Hepatocyte (in vitro differentiated cells): ENCODE data around the gene MEF2B. TPM values are rescaled to one million over a fixed set of nuclear protein-coding genes. Genes with fewer than 3 reads are reported as not detected.

Experiments used
- DNase-seq: peaks from one replicate; pipeline ENCODE4 v3.0.0-alpha.2; 2016; ENCODE audit warnings: low spot score
- H2AFZ ChIP-seq: fragments of 200-600 bp; sonication (generic); 2 replicates; pipeline ENCODE4 v1.6.0; 2016; ENCODE audit warnings: antibody characterized with exemption, mild to moderate bottlenecking
- H3K27ac ChIP-seq: fragments of 200-600 bp; sonication (generic); 2 replicates; pipeline ENCODE4 v1.5.1; 2016; ENCODE audit warnings: mild to moderate bottlenecking
- H3K27me3 ChIP-seq: fragments of 200-600 bp; sonication (generic); 2 replicates; pipeline ENCODE4 v1.6.1; 2016
- H3K36me3 ChIP-seq: fragments of 200-600 bp; sonication (generic); replicated peaks from 2 replicates; pipeline ENCODE4 v1.5.1; 2016; ENCODE audit warnings: low read depth; ENCODE audit not compliant: insufficient read depth
- H3K4me1 ChIP-seq: fragments of 200-600 bp; sonication (generic); 2 replicates; pipeline ENCODE4 v1.5.1; 2016; ENCODE audit warnings: mild to moderate bottlenecking, moderate library complexity; ENCODE audit not compliant: insufficient read depth
- H3K4me2 ChIP-seq: fragments of 200-600 bp; sonication (generic); 2 replicates; pipeline ENCODE4 v1.6.0; 2016
- H3K4me3 ChIP-seq: fragments of 200-600 bp; sonication (generic); 2 replicates; pipeline ENCODE4 v1.5.1; 2016; ENCODE audit warnings: mild to moderate bottlenecking
- H3K79me2 ChIP-seq: fragments of 200-600 bp; sonication (generic); 2 replicates; pipeline ENCODE4 v1.6.0; 2017; ENCODE audit warnings: mild to moderate bottlenecking
- H3K9me2 ChIP-seq: fragments of 200-600 bp; sonication (generic); replicated peaks from 2 replicates; pipeline ENCODE4 v1.6.0; 2017; ENCODE audit warnings: mild to moderate bottlenecking; ENCODE audit not compliant: insufficient read depth
- H3K9me3 ChIP-seq: fragments of 200-600 bp; sonication (generic); 2 replicates; pipeline ENCODE4 v1.5.1; 2016; ENCODE audit warnings: low read depth, mild to moderate bottlenecking
- H4K20me1 ChIP-seq: fragments of 200-600 bp; sonication (generic); 2 replicates; pipeline ENCODE4 v1.6.0; 2016; ENCODE audit warnings: mild to moderate bottlenecking; ENCODE audit not compliant: insufficient read depth, poor library complexity, severe bottlenecking
- CTCF ChIP-seq: fragments of 200-600 bp; sonication (generic); IDR thresholded peaks from 2 replicates; pipeline ENCODE4 v1.5.1; 2016; ENCODE audit warnings: antibody characterized with exemption, mild to moderate bottlenecking; ENCODE audit not compliant: poor library complexity
- EZH2 ChIP-seq: fragments of 200-600 bp; sonication (generic); IDR thresholded peaks from 2 replicates; pipeline ENCODE4 v1.6.1; 2016; ENCODE audit warnings: antibody characterized with exemption, mild to moderate bottlenecking, borderline replicate concordance
- EZH2phosphoT487 ChIP-seq: fragments of 200-600 bp; sonication (generic); IDR thresholded peaks from one replicate; pipeline ENCODE4 v1.6.1; 2018; ENCODE audit warnings: antibody characterized with exemption, mild to moderate bottlenecking, low read depth, moderate library complexity; ENCODE audit not compliant: unreplicated experiment, severe bottlenecking
- WGBS: methylation state at CpG from one replicate; pipeline ENCODE4 v1.1.6; 2016; ENCODE audit warnings: low lambda C conversion rate; ENCODE audit errors: missing lambda C conversion rate; 5-methylcytosine and 5-hydroxymethylcytosine counted together
- polyA plus RNA-seq: library from polyadenylated mRNA; unstranded; fragments of >200 nt; fragmentation: Nextera tagmentation; extraction: Ambion mirVana; gene quantifications from 2 replicates; pipeline ENCODE4 v1.2.1, GENCODE V29; 2016
- total RNA-seq: library from RNA; depleted of rRNA; stranded (reverse); fragments of >200 nt; gene quantifications from 2 replicates; pipeline ENCODE4 v1.2.3, GENCODE V29; 2014

The MEF2B gene
- total and polyA plus RNA-seq, 2 experiments from 2014 or later: 0.70 to 2.6 TPM

DNA sequence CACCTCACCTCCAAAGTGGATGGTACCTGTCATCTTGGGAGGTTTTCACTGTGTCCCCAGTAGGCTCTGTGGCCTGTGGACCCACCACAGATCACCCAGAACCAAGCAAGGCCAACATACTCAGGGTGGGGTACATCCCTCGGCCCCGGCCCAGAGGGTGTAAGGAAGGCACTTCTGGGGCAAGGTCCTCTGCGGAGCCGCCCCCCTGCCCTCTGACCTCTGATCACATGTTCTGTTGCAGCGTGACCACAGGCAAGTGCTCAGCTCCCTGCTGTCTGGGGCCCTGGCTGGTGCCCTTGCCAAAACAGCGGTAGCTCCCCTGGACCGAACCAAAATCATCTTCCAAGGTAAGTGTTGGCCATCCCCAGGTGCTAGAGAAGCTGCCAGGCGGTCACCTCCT lies 68.5 kb downstream of the MEF2B start:
- Histone ChIP-seq H3K36me3 (no peaks in the 10 kb centered on the region), H3K4me3 (no peak overlapping the region), H3K9me2 (no peaks in the 10 kb centered on the region), H3K4me1 (peaks cover 18% of the 10 kb centered on the region), H3K79me2 (no peaks in the 10 kb centered on the region), H4K20me1 (no peaks in the 10 kb centered on the region), H3K9me3 (no peaks in the 10 kb centered on the region), H2AFZ (no peak overlapping the region), H3K27ac (no peak overlapping the region), H3K27me3 (no peaks in the 10 kb centered on the region), H3K4me2 (no peak overlapping the region)
- TF ChIP-seq EZH2phosphoT487: no peak
- no peak for TF ChIP-seq CTCF
- no peak for TF ChIP-seq EZH2
- no peak for DNase-seq
- WGBS: 85% methylated on average over 8 of the region's 8 CpGs

DNA sequence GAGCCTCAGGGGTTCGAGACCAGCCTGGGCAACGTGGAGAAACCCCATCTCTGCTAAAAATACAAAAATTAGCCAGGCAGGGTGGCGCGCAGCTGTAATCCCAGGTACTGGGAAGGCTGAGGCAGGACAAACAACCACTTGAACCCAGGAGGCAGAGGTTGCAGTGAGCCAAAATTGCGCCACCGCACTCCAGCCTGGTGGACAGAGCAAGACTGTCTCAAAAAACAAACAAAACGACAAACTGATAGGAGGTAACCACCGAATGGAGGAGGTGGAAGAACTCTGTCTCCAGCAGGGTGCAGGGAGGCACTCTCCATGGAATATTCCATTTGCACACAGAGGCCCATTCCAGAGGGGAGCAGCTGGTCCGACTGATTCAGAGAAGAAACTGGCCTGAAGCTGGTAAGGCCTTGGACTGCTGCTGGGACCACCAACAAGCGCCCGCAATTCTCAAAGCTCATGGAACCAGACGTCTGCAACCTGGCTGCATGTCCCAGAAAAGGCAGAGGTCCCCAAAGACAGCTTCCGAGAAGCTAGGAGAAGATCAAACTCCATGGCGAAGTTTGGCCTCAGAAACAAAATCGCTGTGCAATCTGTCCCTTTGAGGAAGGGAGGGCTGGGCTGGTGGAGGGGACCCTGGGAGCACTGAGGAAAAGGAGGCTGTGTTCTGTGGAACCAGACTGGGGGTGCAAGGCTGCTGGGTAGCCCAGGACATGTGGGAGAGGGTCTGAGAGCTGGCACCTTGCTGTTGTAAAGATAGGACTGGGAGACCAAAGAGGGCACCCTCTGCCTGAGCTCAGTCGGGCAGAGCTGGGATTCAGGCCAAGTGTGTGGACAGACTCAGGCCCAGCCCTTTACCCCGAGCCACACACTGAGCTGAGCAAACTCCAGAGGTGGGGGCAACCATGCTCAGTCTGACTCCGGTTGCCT lies 71.1 kb downstream of the MEF2B start:
- TF ChIP-seq EZH2phosphoT487: no peak
- no peak for TF ChIP-seq EZH2
- no peak for TF ChIP-seq CTCF
- 82% methylated on average over 18 of the region's 18 CpGs for WGBS
- Histone ChIP-seq H3K36me3 (no peaks in the 10 kb centered on the region), H3K27me3 (no peaks in the 10 kb centered on the region), H3K27ac (peak overlapping the region; percentile 93), H3K4me1 (peaks cover 28% of the 10 kb centered on the region), H3K4me2 (no peak overlapping the region), H3K9me3 (no peaks in the 10 kb centered on the region), H3K79me2 (no peaks in the 10 kb centered on the region), H4K20me1 (no peaks in the 10 kb centered on the region), H3K4me3 (no peak overlapping the region), H3K9me2 (no peaks in the 10 kb centered on the region), H2AFZ (no peak overlapping the region)
- peak; percentile 54 for DNase-seq

GRCh38 chr19:19098084-19098702 lies 71.9 kb downstream of the MEF2B start:
- no peak overlapping the region for H2AFZ ChIP-seq
- H4K20me1 ChIP-seq: no peaks in the 10 kb centered on the region
- TF ChIP-seq EZH2phosphoT487: no peak
- no peak overlapping the region for H3K4me2 ChIP-seq
- peak overlapping the region; percentile 93 for H3K27ac ChIP-seq
- DNase-seq: no peak
- no peaks in the 10 kb centered on the region for H3K9me3 ChIP-seq
- no peak overlapping the region for H3K4me3 ChIP-seq
- 86% methylated on average over 9 of the region's 9 CpGs for whole genome bisulfite sequencing
- no peaks in the 10 kb centered on the region for H3K9me2 ChIP-seq
- H3K79me2 ChIP-seq: no peaks in the 10 kb centered on the region
- H3K27me3 ChIP-seq: no peaks in the 10 kb centered on the region
- peaks cover 28% of the 10 kb centered on the region for H3K4me1 ChIP-seq
- no peaks in the 10 kb centered on the region for H3K36me3 ChIP-seq
